Heart left ventricle (tissue), 13 donors: ENCODE data around the gene RBBP6.

Experiments used
- CTCF ChIP-seq, 12 donors: fragments of 200-600 bp; sonication (generic) in 4 of 12; IDR thresholded peaks; one replicate each; pipeline versions ENCODE4 v1.5.0 to v1.8.0; 2018 to 2022; ENCODE audit warnings: antibody characterized with exemption in 12 of 12, mild to moderate bottlenecking in 5 of 12
- POLR2A ChIP-seq, 2 donors: fragments of 450-650 bp; IDR thresholded peaks; one replicate each; pipeline ENCODE4 v1.6.1; 2017; ENCODE audit warnings: antibody characterized with exemption in 2 of 2, mild to moderate bottlenecking in 2 of 2, moderate library complexity in 2 of 2
- donor health status: ischemic (EF 13 %, LVEDD 7.1; RV severe dilation, severe dysfunction).
- donor health status: DM: no; HTN: yes; CAD: no.
- donor health status: DM: no; HTN: no; CAD: no.
- donor health status: ischemic (EF 25% LVEDD 6.9; RV normal size, moderate dysfunction).
- donor health status: ischemic (EF 25% LVEDD 5.7; RV mildly dilated, moderate dysfunction).
- donor health status: ischemic (EF 35%, LVEDD 5.7; RV mildly dilated, moderate dysfunction).
- donor health status: nonischemic (EF 11% LVEDD 7.7; RV severe dilation, severe dysfunction).
- donor health status: DM: yes; HTN: yes; CAD: no.
- donor health status: PGD.
- donor health status: ischemic (EF 29% LVEDD 5.4; RV normal size, mild dysfunction).
- donor health status: nonischemic (EF 23%, LVEDD 6.1; RV moderate dilation, normal function).

GRCh38 chr16:24609740-24610415 is 70.5 kb downstream of the RBBP6 start:
- TF ChIP-seq CTCF (IDR thresholded peaks at IDR 0.05) (no peak), POLR2A (IDR thresholded peaks at IDR 0.05) (no peak)
